Uterus (tissue), 2 donors: ENCODE data around the gene B3GNT3.

Experiments used
- POLR2A ChIP-seq, 2 donors: fragments of 450-650 bp; IDR thresholded peaks; one replicate each; pipeline ENCODE4 v1.6.1; 2016; ENCODE audit warnings: antibody characterized with exemption in 2 of 2, mild to moderate bottlenecking in 1 of 2, moderate library complexity in 1 of 2
- TF ChIP-seq, protein P1 (sequence below), 4 experiments: fragments of 200-600 bp in 2 of 4; fragments of 450-650 bp in 2 of 4; sonication (generic) in 2 of 4; IDR thresholded peaks; one replicate each; pipeline ENCODE4 v1.5.1; 2016 to 2019; ENCODE audit warnings: antibody characterized with exemption in 4 of 4, mild to moderate bottlenecking in 2 of 4, moderate library complexity in 1 of 4

DNA sequence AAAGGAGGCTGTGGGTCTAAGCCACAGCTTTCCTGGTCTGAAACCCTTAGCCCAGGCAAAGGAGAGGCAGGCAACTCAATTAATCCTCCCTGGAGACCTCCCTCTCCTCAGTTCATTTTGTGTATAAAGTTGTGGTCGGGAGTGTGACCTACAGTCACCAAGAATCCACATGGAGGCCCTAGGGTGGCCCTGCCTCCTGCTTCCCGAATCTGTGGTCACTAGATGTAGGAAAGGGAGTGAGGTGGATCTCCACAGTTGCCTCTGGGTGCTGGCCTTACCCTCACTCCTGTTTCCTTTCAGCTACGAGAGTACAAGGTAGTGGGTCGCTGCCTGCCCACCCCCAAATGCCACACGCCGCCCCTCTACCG, 66.0 kb downstream of the B3GNT3 start:
- TF ChIP-seq, protein P1, sequence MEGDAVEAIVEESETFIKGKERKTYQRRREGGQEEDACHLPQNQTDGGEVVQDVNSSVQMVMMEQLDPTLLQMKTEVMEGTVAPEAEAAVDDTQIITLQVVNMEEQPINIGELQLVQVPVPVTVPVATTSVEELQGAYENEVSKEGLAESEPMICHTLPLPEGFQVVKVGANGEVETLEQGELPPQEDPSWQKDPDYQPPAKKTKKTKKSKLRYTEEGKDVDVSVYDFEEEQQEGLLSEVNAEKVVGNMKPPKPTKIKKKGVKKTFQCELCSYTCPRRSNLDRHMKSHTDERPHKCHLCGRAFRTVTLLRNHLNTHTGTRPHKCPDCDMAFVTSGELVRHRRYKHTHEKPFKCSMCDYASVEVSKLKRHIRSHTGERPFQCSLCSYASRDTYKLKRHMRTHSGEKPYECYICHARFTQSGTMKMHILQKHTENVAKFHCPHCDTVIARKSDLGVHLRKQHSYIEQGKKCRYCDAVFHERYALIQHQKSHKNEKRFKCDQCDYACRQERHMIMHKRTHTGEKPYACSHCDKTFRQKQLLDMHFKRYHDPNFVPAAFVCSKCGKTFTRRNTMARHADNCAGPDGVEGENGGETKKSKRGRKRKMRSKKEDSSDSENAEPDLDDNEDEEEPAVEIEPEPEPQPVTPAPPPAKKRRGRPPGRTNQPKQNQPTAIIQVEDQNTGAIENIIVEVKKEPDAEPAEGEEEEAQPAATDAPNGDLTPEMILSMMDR (IDR thresholded peaks at IDR 0.05) = no peak
- TF ChIP-seq POLR2A (IDR thresholded peaks at IDR 0.05) = no peak
